GM18951 (cell line): ENCODE results near the gene FOXA1.
"Not testable (repeated sequence)": the region's sequence is repeated elsewhere in the genome, so short reads cannot be mapped to it uniquely, and the experiment has no call there.

Experiments
- POLR2A ChIP-seq: IDR thresholded peaks from 4 replicates; pipeline ENCODE4 v1.6.1; 2011; ENCODE audit warnings: mild to moderate bottlenecking; ENCODE audit not compliant: insufficient read length, insufficient read depth; ENCODE audit errors: extremely low read depth
- in situ Hi-C: fragments of 300-500 bp; cut with MboI; formaldehyde crosslinking; loops from one replicate; pipeline ENCODE4 v1.12.0; 2022; ENCODE audit warnings: low sequenced_read_pairs, mixed read lengths, inconsistent platforms; ENCODE audit not compliant: unreplicated experiment

Gene FOXA1

GRCh38 chr14:37579274-37579673 lies 15.8 kb downstream of the FOXA1 start:
- TF ChIP-seq POLR2A = no peak
- in situ Hi-C loops = no loop called here

- no peak for TF ChIP-seq POLR2A
- in situ Hi-C loops = no loop called here
These were observed 21.7 kb downstream of the FOXA1 start for GRCh38 chr14:37573356-37573755.

GRCh38 chr14:37571391-37571790 lies 23.7 kb downstream of the FOXA1 start:
- in situ Hi-C loops = no loop called here
- TF ChIP-seq POLR2A = no peak

- in situ Hi-C loops = no loop called here
These were observed 25.3 kb downstream of the FOXA1 start for GRCh38 chr14:37569729-37570128.

GRCh38 chr14:37566811-37567371 lies 28.2 kb downstream of the FOXA1 start:
- TF ChIP-seq POLR2A = no peak
- in situ Hi-C loops = no loop called here

More at GRCh38 chr14:37569729-37570128, 25.3 kb downstream of the FOXA1 start:
- TF ChIP-seq POLR2A = no peak

- TF ChIP-seq POLR2A = no peak
- in situ Hi-C loops = no loop called here
These were observed 29.5 kb downstream of the FOXA1 start for GRCh38 chr14:37565550-37565949.

- in situ Hi-C loops = no loop called here
- TF ChIP-seq POLR2A = no peak
These were observed 31.9 kb downstream of the FOXA1 start for GRCh38 chr14:37563189-37563588.

GRCh38 chr14:37559386-37559785 lies 35.7 kb downstream of the FOXA1 start:
- in situ Hi-C loops = no loop called here
- TF ChIP-seq POLR2A = no peak

GRCh38 chr14:37558740-37559139 lies 36.3 kb downstream of the FOXA1 start:
- no peak for TF ChIP-seq POLR2A

GRCh38 chr14:37555596-37555995 lies 39.5 kb downstream of the FOXA1 start:
- in situ Hi-C loops = not testable (repeated sequence)

More at GRCh38 chr14:37558740-37559139, 36.3 kb downstream of the FOXA1 start:
- in situ Hi-C loops = no loop called here

GRCh38 chr14:37553935-37554550 lies 41.0 kb downstream of the FOXA1 start:
- TF ChIP-seq POLR2A = no peak
- in situ Hi-C loops = no loop called here

GRCh38 chr14:37551119-37551518 lies 43.9 kb downstream of the FOXA1 start:
- TF ChIP-seq POLR2A = no peak
- in situ Hi-C loops = no loop called here

GRCh38 chr14:37550511-37550910 lies 44.5 kb downstream of the FOXA1 start:
- in situ Hi-C loops = no loop called here
- TF ChIP-seq POLR2A = no peak

GRCh38 chr14:37546621-37547447 lies 48.2 kb downstream of the FOXA1 start:
- in situ Hi-C loops = no loop called here
- no peak for TF ChIP-seq POLR2A
